ENCODE data around the gene COL3A1.

DNA sequence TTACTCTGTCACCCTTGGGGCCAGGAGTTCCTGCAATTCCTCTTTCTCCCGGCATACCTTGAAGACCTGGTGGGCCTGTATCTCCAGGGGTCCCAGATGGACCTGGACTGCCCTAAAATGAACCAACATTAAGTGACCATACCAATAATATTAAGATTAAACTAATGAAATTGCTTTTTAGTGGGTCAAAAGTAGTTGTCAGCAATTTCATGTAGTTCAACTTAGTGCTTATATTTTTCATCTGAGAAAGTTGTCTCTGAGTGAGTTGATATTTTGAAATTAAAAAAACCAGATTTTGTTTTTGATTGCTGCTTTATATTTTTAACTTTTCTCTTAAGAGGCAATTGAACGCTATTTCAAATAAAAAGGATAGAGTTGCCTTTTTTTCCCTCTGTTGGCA, 83.1 kb downstream of the COL3A1 start:
- TF ChIP-seq, protein P1, sequence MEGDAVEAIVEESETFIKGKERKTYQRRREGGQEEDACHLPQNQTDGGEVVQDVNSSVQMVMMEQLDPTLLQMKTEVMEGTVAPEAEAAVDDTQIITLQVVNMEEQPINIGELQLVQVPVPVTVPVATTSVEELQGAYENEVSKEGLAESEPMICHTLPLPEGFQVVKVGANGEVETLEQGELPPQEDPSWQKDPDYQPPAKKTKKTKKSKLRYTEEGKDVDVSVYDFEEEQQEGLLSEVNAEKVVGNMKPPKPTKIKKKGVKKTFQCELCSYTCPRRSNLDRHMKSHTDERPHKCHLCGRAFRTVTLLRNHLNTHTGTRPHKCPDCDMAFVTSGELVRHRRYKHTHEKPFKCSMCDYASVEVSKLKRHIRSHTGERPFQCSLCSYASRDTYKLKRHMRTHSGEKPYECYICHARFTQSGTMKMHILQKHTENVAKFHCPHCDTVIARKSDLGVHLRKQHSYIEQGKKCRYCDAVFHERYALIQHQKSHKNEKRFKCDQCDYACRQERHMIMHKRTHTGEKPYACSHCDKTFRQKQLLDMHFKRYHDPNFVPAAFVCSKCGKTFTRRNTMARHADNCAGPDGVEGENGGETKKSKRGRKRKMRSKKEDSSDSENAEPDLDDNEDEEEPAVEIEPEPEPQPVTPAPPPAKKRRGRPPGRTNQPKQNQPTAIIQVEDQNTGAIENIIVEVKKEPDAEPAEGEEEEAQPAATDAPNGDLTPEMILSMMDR (conservative IDR thresholded peaks at IDR 0.05), result no peak
- TF ChIP-seq EZH2 (IDR thresholded peaks at IDR 0.05; ENCODE audit: low read depth), result no peak
